HG03520 (cell line): Measurements from ENCODE around the gene OR52N4.
"Not testable (repeated sequence)": the region's sequence is repeated elsewhere in the genome, so short reads cannot be mapped to it uniquely, and the experiment has no call there.

Experiments used
- ATAC-seq: cut with Tn5 transposase; IDR thresholded peaks from one replicate; pipeline ENCODE4 v1.9.1; 2021; ENCODE audit warnings: mild to moderate bottlenecking, moderate library complexity; ENCODE audit not compliant: unreplicated experiment

The OR52N4 gene

GRCh38 chr11:5753943-5754342 is at the start of gene OR52N4:
OR52N4 (plus strand) TSS chr11:5754243; CDS start chr11:5754741, 498 bp downstream.
- ATAC-seq: no peak

GRCh38 chr11:5705688-5706087 is 48.4 kb upstream of the OR52N4 start:
- no peak for ATAC-seq

GRCh38 chr11:5712507-5712906 is 41.5 kb upstream of the OR52N4 start:
- ATAC-seq: no peak

GRCh38 chr11:5713695-5714094 is 40.3 kb upstream of the OR52N4 start:
- no peak for ATAC-seq

- not testable (repeated sequence) for ATAC-seq
Measured at GRCh38 chr11:5716518-5716917, 37.5 kb upstream of the OR52N4 start.

- ATAC-seq: no peak
Measured at GRCh38 chr11:5719703-5720495, 34.1 kb upstream of the OR52N4 start.

- ATAC-seq: no peak
Measured at GRCh38 chr11:5722622-5723021, 31.4 kb upstream of the OR52N4 start.

- no peak for ATAC-seq
Measured at GRCh38 chr11:5726351-5726750, 27.7 kb upstream of the OR52N4 start.

- no peak for ATAC-seq
Measured at GRCh38 chr11:5727691-5728090, 26.4 kb upstream of the OR52N4 start.

- no peak for ATAC-seq
Measured at GRCh38 chr11:5736396-5736795, 17.6 kb upstream of the OR52N4 start, which contains the start of gene OR56B1. OR56B1 (plus strand) TSS chr11:5736448; CDS start chr11:5736517, 69 bp downstream.

- no peak for ATAC-seq
Measured at GRCh38 chr11:5737091-5737490, 17.0 kb upstream of the OR52N4 start.

- no peak for ATAC-seq
Measured at GRCh38 chr11:5737670-5738392, 16.2 kb upstream of the OR52N4 start.

GRCh38 chr11:5738431-5738830 is 15.6 kb upstream of the OR52N4 start:
- no peak for ATAC-seq

GRCh38 chr11:5746614-5747013 is 7.4 kb upstream of the OR52N4 start:
- no peak for ATAC-seq

GRCh38 chr11:5749836-5750235 is 4.2 kb upstream of the OR52N4 start:
- no peak for ATAC-seq

- ATAC-seq: no peak
Measured at GRCh38 chr11:5767056-5767455, 13.0 kb downstream of the OR52N4 start.

GRCh38 chr11:5783255-5783654 is 29.2 kb downstream of the OR52N4 start, which contains the start of gene OR52N5:
OR52N5 (minus strand) TSS chr11:5783355; CDS start chr11:5778634, 4,721 bp downstream.
- ATAC-seq: no peak

GRCh38 chr11:5791165-5791564 is 37.1 kb downstream of the OR52N4 start, which contains the start of gene OR52N1:
OR52N1 (minus strand) TSS chr11:5791265; CDS start chr11:5788816, 2,449 bp downstream.
- ATAC-seq: no peak

- ATAC-seq: no peak
Measured at GRCh38 chr11:5796541-5796940, 42.5 kb downstream of the OR52N4 start.

GRCh38 chr11:5803982-5804381 is 49.9 kb downstream of the OR52N4 start:
- ATAC-seq: no peak
